NCI-H2227 (cell line): ENCODE results near the gene HIP1.
"Not testable (repeated sequence)": the region's sequence is repeated elsewhere in the genome, so short reads cannot be mapped to it uniquely, and the experiment has no call there.

Experiments
- DNase-seq: peaks from one replicate; lab custom pipeline; 2025; ENCODE audit not compliant: unreplicated experiment; lab: John Stamatoyannopoulos, UW

Gene HIP1

GRCh38 chr7:75534727-75535307, 203.9 kb downstream of the HIP1 start:
- no peak for DNase-seq

GRCh38 chr7:75533926-75534325, 204.8 kb downstream of the HIP1 start:
- no peak for DNase-seq

- DNase-seq: no peak
Observed at GRCh38 chr7:75532639-75533038, 206.1 kb downstream of the HIP1 start.

- no peak for DNase-seq
Observed at GRCh38 chr7:75531359-75531821, 207.4 kb downstream of the HIP1 start.

- DNase-seq: not testable (repeated sequence)
Observed at GRCh38 chr7:75527224-75527722, 211.5 kb downstream of the HIP1 start.

- not testable (repeated sequence) for DNase-seq
Observed at GRCh38 chr7:75521727-75522126, 217.0 kb downstream of the HIP1 start.

- not testable (repeated sequence) for DNase-seq
Observed at GRCh38 chr7:75518842-75519241, 219.9 kb downstream of the HIP1 start.

- DNase-seq: not testable (repeated sequence)
Observed at GRCh38 chr7:75509033-75509432, 229.7 kb downstream of the HIP1 start.

GRCh38 chr7:75492020-75492419, 246.7 kb downstream of the HIP1 start, which contains the start of gene SPDYE5:
SPDYE5 (plus strand) TSS chr7:75492320; CDS start chr7:75494048, 1,728 bp downstream.
- DNase-seq: not testable (repeated sequence)

GRCh38 chr7:75485979-75486643, 252.6 kb downstream of the HIP1 start, which contains the start of gene POM121C:
POM121C (minus strand) TSS chr7:75486299; CDS start chr7:75441496, 44,803 bp downstream.
- DNase-seq: peak; percentile 91

GRCh38 chr7:75485355-75485978, 253.3 kb downstream of the HIP1 start:
- DNase-seq: not testable (repeated sequence)
